Neural progenitor cell (in vitro differentiated cells): ENCODE data around the gene SCN9A.

Experiments
- CTCF ChIP-seq: fragments of 200-600 bp; sonication (generic); IDR thresholded peaks from 2 replicates; pipeline ENCODE4 v1.5.1; 2017; ENCODE audit warnings: antibody characterized with exemption, mild to moderate bottlenecking
- EZH2 ChIP-seq: fragments of 200-600 bp; sonication (generic); IDR thresholded peaks from 2 replicates; pipeline ENCODE4 v1.6.1; 2017; ENCODE audit warnings: antibody characterized with exemption, mild to moderate bottlenecking, moderate library complexity
- EZH2phosphoT487 ChIP-seq: fragments of 200-600 bp; sonication (generic); IDR thresholded peaks from 2 replicates; pipeline ENCODE4 v1.6.1; 2017; ENCODE audit warnings: antibody characterized with exemption

DNA sequence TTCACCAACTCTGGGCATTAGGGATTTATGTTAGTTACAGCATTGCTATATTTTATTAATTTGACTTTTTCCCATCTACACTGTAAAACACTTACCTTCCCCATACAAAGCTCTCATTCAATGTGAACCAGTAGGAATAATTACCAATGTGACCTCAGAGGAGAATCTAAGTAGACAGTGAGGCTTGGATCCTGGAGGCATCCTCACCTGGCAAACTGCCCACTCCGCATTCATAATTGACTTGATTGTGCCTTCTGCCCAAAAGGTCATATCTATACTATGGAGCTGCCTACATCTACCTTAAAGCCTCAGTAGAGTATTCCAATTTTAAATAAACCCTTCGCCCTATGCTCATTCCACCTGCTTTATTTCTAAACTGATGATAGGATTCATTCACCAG lies 202.5 kb downstream of the SCN9A start:
- no peak for TF ChIP-seq CTCF
- no peak for TF ChIP-seq EZH2
- no peak for TF ChIP-seq EZH2phosphoT487
